Right lobe of liver (tissue), 4 donors: ENCODE data around the gene IL17REL.

Experiments
- CTCF ChIP-seq, 4 donors: fragments of 200-600 bp in 3 of 4; fragments of 450-650 bp in 1 of 4; IDR thresholded peaks; one replicate each; pipeline versions ENCODE4 v1.5.1 to v1.8.0; 2016 to 2022; ENCODE audit warnings: antibody characterized with exemption in 4 of 4, mild to moderate bottlenecking in 2 of 4
- POLR2A ChIP-seq: fragments of 450-650 bp; IDR thresholded peaks from one replicate; pipeline ENCODE4 v1.6.1; 2017; ENCODE audit warnings: antibody characterized with exemption, mild to moderate bottlenecking
- donor health status: DM: no; HTN: no; CAD: no.
- donor health status: DM: no; HTN: no; CAD: no.
- donor health status: DM: no; HTN: yes; CAD: no.

DNA sequence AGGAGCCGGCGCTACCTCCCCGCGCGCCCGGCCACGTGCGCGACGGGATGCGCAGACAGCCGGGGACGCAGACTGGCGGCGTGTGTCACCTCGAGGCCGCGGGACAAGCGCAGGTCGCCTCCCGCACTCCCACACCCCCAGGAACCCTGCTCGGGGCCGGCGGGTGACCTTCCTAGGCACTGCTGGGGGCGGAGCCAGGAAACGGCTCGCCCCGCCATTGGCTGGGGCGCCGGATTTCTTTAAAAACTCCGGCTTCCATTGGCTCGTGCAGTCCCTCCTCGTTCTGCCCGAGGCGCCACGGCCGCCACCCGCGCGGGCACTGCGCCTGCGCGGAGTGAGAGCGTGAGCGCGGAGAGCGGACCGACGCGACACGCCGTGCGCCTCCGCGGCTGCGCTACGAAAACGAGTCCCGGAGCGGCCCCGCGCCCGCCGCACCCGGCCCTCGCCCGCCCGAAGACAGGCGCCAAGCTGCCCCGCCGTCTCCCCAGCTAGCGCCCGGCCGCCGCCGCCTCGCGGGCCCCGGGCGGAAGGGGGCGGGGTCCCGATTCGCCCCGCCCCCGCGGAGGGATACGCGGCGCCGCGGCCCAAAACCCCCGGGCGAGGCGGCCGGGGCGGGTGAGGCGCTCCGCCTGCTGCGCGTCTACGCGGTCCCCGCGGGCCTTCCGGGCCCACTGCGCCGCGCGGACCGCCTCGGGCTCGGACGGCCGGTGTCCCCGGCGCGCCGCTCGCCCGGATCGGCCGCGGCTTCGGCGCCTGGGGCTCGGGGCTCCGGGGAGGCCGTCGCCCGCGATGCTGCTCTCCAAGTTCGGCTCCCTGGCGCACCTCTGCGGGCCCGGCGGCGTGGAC, 52.2 kb downstream of the IL17REL start, which contains the start of gene PIM3:
- TF ChIP-seq CTCF (IDR thresholded peaks at IDR 0.05): no peak
- peak; percentile 97 for TF ChIP-seq POLR2A
